ENCODE data around the gene INSL3.
"Not testable (repeated sequence)": the region's sequence is repeated elsewhere in the genome, so short reads cannot be mapped to it uniquely, and the experiment has no call there.

INSL3 gene

GRCh38 chr19:17783721-17784120 is 37.6 kb downstream of the INSL3 start:
- DNase-seq (ENCODE audit: low spot score): not testable (repeated sequence)

- DNase-seq (ENCODE audit: low spot score): no peak
Observed at GRCh38 chr19:17780781-17781180, 40.5 kb downstream of the INSL3 start.

GRCh38 chr19:17778968-17779929 is 42.1 kb downstream of the INSL3 start:
- peak; percentile 85 for DNase-seq (ENCODE audit: low spot score)

GRCh38 chr19:17778251-17778967 is 42.9 kb downstream of the INSL3 start:
- DNase-seq (ENCODE audit: low spot score): peak; percentile 58

- not testable (repeated sequence) for DNase-seq (ENCODE audit: low spot score)
Observed at GRCh38 chr19:17777840-17778239, 43.5 kb downstream of the INSL3 start.

GRCh38 chr19:17775991-17776803 is 45.1 kb downstream of the INSL3 start:
- DNase-seq (ENCODE audit: low spot score): no peak

- peak; percentile 65 for DNase-seq (ENCODE audit: low spot score)
Observed at GRCh38 chr19:17775245-17775927, 45.9 kb downstream of the INSL3 start.

GRCh38 chr19:17772172-17772571 is 49.1 kb downstream of the INSL3 start:
- DNase-seq (ENCODE audit: low spot score): no peak

- DNase-seq (ENCODE audit: low spot score): no peak
Observed at GRCh38 chr19:17770613-17771012, 50.7 kb downstream of the INSL3 start.

GRCh38 chr19:17767559-17767958 is 53.8 kb downstream of the INSL3 start:
- no peak for DNase-seq (ENCODE audit: low spot score)

- peak; percentile 74 for DNase-seq (ENCODE audit: low spot score)
Observed at GRCh38 chr19:17766543-17767131, 54.7 kb downstream of the INSL3 start.
